Measurements from ENCODE around the gene C1QTNF6. TPM values are rescaled to one million over a fixed set of nuclear protein-coding genes. Genes with fewer than 3 reads are reported as not detected.
"Not testable (repeated sequence)": the region's sequence is repeated elsewhere in the genome, so short reads cannot be mapped to it uniquely, and the experiment has no call there.

The C1QTNF6 gene
- total RNA-seq, 1 experiment from 2014 or later, result 6.3 TPM

DNA sequence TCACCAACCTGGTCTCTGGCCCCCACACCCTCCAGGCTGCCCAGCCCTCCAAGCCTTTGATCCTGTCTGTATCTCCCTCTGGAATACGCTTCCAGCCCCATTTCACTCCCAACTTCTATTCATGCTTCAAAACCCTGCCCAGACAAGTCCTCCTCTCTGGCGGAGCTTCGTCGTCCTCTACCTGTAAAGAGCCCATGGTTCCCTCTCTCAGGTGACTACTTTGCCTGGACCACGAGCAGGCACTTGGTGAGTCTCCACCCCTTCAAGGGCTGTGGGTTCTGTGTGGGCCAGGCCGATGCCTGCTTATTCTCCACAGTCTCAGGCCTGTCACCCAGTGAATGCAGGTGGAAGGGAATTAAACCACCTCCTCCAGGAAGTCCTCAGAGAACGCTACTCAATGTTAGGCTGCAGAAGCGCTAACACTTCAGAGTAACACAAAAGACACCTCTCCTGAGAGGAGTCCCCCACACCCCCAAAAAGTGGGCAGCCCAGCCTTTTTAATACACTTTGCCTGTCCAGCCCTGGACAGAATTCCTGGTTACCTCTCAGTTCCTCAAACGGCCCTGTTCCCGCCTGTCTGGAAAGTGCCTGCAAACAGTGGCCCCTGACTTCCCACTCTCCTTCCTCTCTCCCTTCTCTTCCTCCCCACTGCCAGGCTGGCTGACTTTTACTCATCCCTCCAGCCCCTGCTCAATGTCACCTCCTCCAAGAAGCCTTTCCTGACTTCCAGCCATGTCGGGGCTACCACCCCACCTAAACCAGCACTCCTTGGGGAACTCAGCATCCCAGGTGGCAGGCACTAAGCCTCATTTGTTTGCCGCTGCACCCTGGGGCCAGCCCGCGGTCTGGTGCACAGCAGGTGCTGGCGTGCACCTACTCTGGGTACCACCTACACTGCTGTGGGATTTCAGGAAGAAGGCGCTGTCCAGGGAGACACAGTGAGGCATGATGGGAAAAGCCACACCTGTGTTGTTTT, 47.0 kb upstream of the C1QTNF6 start:
- no peak for DNase-seq (ENCODE audit: low spot score)
- Histone ChIP-seq H3K4me1 (ENCODE audit: insufficient read depth, low read length, poor library complexity, severe bottlenecking) (peaks cover under 1% of the 10 kb centered on the region), H3K27ac (ENCODE audit: low read depth, low read length, poor library complexity, severe bottlenecking) (no peak overlapping the region), H3K4me3 (ENCODE audit: low read depth, low read length, poor library complexity, severe bottlenecking) (no peak overlapping the region), H3K36me3 (ENCODE audit: insufficient read depth, low read length, poor library complexity, severe bottlenecking) (no peaks in the 10 kb centered on the region), H3K9me3 (ENCODE audit: low read depth, low read length, poor library complexity, severe bottlenecking) (no peaks in the 10 kb centered on the region), H3K27me3 (replicated peaks; ENCODE audit: insufficient read depth, low read depth, low read length, poor library complexity) (no peaks in the 10 kb centered on the region)
- BruUV-seq (replicated peaks), result no TSS peak
- TF ChIP-seq, protein P1, sequence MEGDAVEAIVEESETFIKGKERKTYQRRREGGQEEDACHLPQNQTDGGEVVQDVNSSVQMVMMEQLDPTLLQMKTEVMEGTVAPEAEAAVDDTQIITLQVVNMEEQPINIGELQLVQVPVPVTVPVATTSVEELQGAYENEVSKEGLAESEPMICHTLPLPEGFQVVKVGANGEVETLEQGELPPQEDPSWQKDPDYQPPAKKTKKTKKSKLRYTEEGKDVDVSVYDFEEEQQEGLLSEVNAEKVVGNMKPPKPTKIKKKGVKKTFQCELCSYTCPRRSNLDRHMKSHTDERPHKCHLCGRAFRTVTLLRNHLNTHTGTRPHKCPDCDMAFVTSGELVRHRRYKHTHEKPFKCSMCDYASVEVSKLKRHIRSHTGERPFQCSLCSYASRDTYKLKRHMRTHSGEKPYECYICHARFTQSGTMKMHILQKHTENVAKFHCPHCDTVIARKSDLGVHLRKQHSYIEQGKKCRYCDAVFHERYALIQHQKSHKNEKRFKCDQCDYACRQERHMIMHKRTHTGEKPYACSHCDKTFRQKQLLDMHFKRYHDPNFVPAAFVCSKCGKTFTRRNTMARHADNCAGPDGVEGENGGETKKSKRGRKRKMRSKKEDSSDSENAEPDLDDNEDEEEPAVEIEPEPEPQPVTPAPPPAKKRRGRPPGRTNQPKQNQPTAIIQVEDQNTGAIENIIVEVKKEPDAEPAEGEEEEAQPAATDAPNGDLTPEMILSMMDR (conservative IDR thresholded peaks at IDR 0.05; ENCODE audit: low read depth, low read length), result no peak
- no peak for TF ChIP-seq EZH2 (IDR thresholded peaks at IDR 0.05; ENCODE audit: borderline replicate concordance, low read depth, low read length, poor library complexity, severe bottlenecking)
- intact Hi-C loops (cut with micrococcal nuclease; ENCODE audit: unreplicated experiment), result no loop called here
- ChIA-PET POLR2A (ENCODE audit: low non-redundant PET) (no interaction called here), CTCF (no interaction called here)

DNA sequence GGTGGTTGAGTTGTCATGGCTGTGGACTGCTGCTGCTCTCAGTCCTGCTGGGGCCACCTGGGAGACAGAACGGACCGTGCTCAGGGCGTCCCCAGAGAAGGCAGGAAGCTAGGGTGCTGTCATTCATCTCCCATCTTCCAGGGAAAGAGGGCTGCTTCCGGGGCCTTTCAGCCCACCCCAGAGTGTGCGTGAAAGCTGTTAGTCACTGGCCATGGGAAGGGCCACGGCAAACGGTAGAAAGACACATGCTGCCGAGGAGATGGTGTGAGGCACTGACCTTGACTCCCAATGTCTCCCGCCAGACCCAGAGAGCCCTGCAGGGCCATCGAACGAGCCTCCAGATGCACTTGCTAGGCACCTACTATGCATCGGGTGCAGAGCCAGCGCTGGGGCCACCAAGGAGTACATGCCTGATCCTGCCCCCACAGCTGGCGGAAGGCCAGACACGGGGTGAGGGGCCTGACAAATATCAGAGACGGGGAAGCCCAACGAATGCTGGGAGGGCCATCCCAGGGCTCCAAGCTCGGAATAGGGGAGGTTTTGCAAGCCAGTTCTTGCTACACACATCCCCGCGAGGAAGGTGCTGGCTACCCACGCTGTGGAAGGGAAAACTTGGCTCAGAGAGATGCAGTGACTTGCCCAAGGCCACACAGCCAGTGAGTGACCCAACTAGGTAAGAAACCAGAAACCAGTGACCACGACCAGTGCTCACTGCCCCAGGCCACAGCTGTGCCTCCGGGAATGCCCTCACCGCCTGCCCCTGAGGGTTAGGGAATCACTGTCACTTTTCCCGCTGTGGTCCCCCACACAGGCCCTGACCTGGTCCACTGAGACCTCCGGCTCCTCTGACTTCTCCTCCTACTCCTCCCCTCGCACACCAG, 45.9 kb upstream of the C1QTNF6 start:
- Histone ChIP-seq H3K9me3 (ENCODE audit: low read depth, low read length, poor library complexity, severe bottlenecking) (no peaks in the 10 kb centered on the region), H3K36me3 (ENCODE audit: insufficient read depth, low read length, poor library complexity, severe bottlenecking) (no peaks in the 10 kb centered on the region), H3K4me1 (ENCODE audit: insufficient read depth, low read length, poor library complexity, severe bottlenecking) (peaks cover 8% of the 10 kb centered on the region), H3K4me3 (ENCODE audit: low read depth, low read length, poor library complexity, severe bottlenecking) (no peak overlapping the region), H3K27ac (ENCODE audit: low read depth, low read length, poor library complexity, severe bottlenecking) (no peak overlapping the region), H3K27me3 (replicated peaks; ENCODE audit: insufficient read depth, low read depth, low read length, poor library complexity) (no peaks in the 10 kb centered on the region)
- ChIA-PET POLR2A (ENCODE audit: low non-redundant PET) (no interaction called here), CTCF (no interaction called here)
- intact Hi-C loops (cut with micrococcal nuclease; ENCODE audit: unreplicated experiment), result no loop called here
- no TSS peak for BruUV-seq (replicated peaks)
- no peak for TF ChIP-seq EZH2 (IDR thresholded peaks at IDR 0.05; ENCODE audit: borderline replicate concordance, low read depth, low read length, poor library complexity, severe bottlenecking)
- TF ChIP-seq, protein P1 (conservative IDR thresholded peaks at IDR 0.05; ENCODE audit: low read depth, low read length), result no peak
- DNase-seq (ENCODE audit: low spot score), result no peak

DNA sequence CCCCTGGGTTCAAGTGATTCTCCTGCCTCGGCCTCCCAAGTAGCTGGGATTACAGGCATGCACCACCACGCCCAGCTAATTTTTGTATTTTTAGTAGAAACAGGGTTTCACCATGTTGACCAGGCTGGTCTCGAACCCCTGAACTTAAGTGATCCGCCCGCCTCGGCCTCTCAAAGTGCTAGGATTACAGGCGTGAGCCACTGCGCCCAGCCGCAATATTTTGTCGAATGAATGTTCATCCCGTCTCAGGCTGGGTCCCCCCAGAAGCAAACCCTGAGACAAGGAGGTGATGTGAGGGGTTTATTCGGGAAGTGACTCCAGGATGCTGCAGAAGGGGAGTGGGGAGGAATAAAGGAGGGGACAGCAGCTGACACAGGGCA, 45.3 kb upstream of the C1QTNF6 start:
- H3K9me3 ChIP-seq (ENCODE audit: low read depth, low read length, poor library complexity, severe bottlenecking); H3K4me3 ChIP-seq (ENCODE audit: low read depth, low read length, poor library complexity, severe bottlenecking); intact Hi-C loops (cut with micrococcal nuclease; ENCODE audit: unreplicated experiment); H3K27me3 ChIP-seq (replicated peaks; ENCODE audit: insufficient read depth, low read depth, low read length, poor library complexity); H3K36me3 ChIP-seq (ENCODE audit: insufficient read depth, low read length, poor library complexity, severe bottlenecking); CTCF ChIA-PET; BruUV-seq (replicated peaks); H3K27ac ChIP-seq (ENCODE audit: low read depth, low read length, poor library complexity, severe bottlenecking); DNase-seq (ENCODE audit: low spot score); POLR2A ChIA-PET (ENCODE audit: low non-redundant PET): not testable (repeated sequence)
- peaks cover 14% of the 10 kb centered on the region for H3K4me1 ChIP-seq (ENCODE audit: insufficient read depth, low read length, poor library complexity, severe bottlenecking)

All from A673 (cell line).